Measurements from ENCODE around the gene KIAA1755. TPM values are rescaled to one million over a fixed set of nuclear protein-coding genes. Genes with fewer than 3 reads are reported as not detected.

The KIAA1755 gene
- total and polyA plus RNA-seq, 2 experiments from 2014 or later: 4.0 to 5.1 TPM

DNA sequence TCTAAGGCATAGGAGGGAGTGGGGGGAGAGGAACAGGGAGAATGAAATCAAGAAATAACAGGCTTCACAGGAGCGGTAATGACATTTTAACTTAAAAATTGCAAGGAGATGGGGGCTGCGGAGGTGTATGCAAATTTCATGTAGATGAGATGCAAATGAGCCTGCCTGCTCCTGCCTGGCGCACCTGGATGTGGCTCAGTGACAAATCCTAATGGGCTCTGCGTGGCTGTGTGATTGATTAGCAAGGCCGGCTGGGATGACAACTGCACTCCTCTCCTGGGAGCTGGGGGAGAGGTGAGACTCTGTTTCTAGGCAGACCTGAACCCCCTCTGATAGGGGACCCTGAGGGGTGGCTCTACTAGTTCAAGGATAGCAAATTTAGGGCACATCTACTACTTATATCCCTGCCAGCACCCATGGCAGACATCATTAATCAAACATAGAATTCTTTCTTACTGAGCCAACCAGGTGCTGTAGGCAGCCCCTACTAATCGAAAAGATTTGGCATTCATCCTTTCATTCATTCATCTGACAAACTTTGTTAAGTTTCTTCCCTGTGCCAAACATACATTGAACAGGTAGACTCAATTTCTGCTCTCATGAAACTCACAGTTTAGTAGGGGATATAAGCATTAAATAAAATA, 57.1 kb downstream of the KIAA1755 start:
- Histone ChIP-seq H3K9ac (no peak overlapping the region), H3K4me3 (no peak overlapping the region), H3K27ac (no peak overlapping the region), H4K20me1 (ENCODE audit: insufficient read depth) (no peaks in the 10 kb centered on the region), H3K9me3 (ENCODE audit: low read depth) (no peaks in the 10 kb centered on the region), H3K4me2 (ENCODE audit: unreplicated experiment) (no peak overlapping the region), H3K79me2 (ENCODE audit: insufficient read depth) (no peaks in the 10 kb centered on the region), H3K4me1 (ENCODE audit: insufficient read depth) (peaks cover 10% of the 10 kb centered on the region; the same call in 1 of the 2 replicates), H3F3A (ENCODE audit: insufficient read depth) (peaks cover 16% of the 10 kb centered on the region; the same call in 1 of the 2 replicates), H3K27me3 (replicated peaks; ENCODE audit: insufficient read depth) (no peaks in the 10 kb centered on the region), H2AFZ (no peak overlapping the region), H3K9me2 (ENCODE audit: insufficient read depth) (no peaks in the 10 kb centered on the region), H3K36me3 (ENCODE audit: low read depth) (no peaks in the 10 kb centered on the region)
- WGBS, 2 experiments (ENCODE audit: low coverage in 1 of 2, low lambda C conversion rate in 2 of 2, missing lambda C conversion rate in 2 of 2): 93 to 95% methylated on average over 6 of the region's 6 CpGs
- TF ChIP-seq EZH2 (IDR thresholded peaks at IDR 0.05; ENCODE audit: insufficient read depth, poor library complexity, severe bottlenecking): no peak
- no peak for TF ChIP-seq EZH2phosphoT487 (IDR thresholded peaks at IDR 0.05; ENCODE audit: insufficient read depth, low read depth)
- in situ Hi-C loops (cut with MboI): no loop called here
- DNase-seq: no peak

- TF ChIP-seq EZH2phosphoT487 (IDR thresholded peaks at IDR 0.05; ENCODE audit: insufficient read depth, low read depth) (no peak), EZH2 (IDR thresholded peaks at IDR 0.05; ENCODE audit: insufficient read depth, poor library complexity, severe bottlenecking) (no peak)
- H3K9ac ChIP-seq: no peak overlapping the region
- no peak overlapping the region for H3K4me3 ChIP-seq
- no peak overlapping the region for H3K27ac ChIP-seq
- peaks cover 16% of the 10 kb centered on the region; the same call in 1 of the 2 replicates for H3F3A ChIP-seq (ENCODE audit: insufficient read depth)
- in situ Hi-C loops (cut with MboI): no loop called here
- peaks cover 15% of the 10 kb centered on the region; the same call in 1 of the 2 replicates for H3K4me1 ChIP-seq (ENCODE audit: insufficient read depth)
- 73 to 75% methylated on average over 8 of the region's 8 CpGs for WGBS, 2 experiments (ENCODE audit: low coverage in 1 of 2, low lambda C conversion rate in 2 of 2, missing lambda C conversion rate in 2 of 2)
- no peaks in the 10 kb centered on the region for H4K20me1 ChIP-seq (ENCODE audit: insufficient read depth)
- H3K79me2 ChIP-seq (ENCODE audit: insufficient read depth): no peaks in the 10 kb centered on the region
- no peaks in the 10 kb centered on the region for H3K36me3 ChIP-seq (ENCODE audit: low read depth)
- H3K9me2 ChIP-seq (ENCODE audit: insufficient read depth): no peaks in the 10 kb centered on the region
- H3K4me2 ChIP-seq (ENCODE audit: unreplicated experiment): no peak overlapping the region
- no peak overlapping the region for H2AFZ ChIP-seq
- no peak for DNase-seq
- H3K9me3 ChIP-seq (ENCODE audit: low read depth): no peaks in the 10 kb centered on the region
- no peaks in the 10 kb centered on the region for H3K27me3 ChIP-seq (replicated peaks; ENCODE audit: insufficient read depth)
These were observed 57.6 kb downstream of the KIAA1755 start for GRCh38 chr20:38202982-38203293.

DNA sequence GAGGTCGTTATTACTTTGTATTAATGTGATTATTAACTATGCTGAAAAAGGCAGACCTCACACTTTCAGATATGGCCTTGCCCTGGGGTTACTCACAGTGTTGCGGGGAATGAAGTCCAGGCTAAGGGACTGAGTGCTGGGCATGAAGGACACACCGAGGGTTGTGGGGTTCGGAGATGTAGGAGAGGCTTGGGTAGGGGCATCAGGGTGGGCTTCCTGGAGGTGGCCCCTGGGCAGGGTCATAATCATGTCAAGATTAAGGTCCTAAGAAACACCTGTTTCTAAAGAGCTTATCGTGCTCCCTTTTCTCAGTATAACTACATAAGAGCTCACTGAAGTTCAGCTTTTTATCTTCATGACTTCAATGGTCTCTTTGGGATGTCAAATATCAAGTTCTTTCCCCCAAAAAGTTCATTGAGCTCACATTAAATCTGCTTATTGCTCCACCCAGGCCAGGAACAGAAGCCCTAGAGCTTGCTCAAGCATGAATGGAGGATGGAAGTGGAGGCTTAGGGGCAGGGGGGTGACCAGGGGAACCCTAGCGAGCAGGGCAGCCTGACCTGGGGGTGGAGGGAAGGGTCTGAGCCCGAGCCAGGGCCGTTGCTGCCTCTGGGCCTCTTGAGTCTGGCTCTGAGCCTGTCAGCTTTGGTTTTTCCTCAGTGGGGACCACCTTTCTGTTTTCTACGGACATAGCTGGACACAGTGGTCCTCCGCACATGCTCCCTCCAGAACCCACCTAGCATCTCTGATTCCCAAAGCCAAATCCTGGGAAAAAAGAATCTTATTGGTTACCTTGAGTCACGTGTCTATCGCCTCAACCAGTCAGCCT, 58.2 kb downstream of the KIAA1755 start:
- Histone ChIP-seq H3F3A (ENCODE audit: insufficient read depth) (peaks cover 16% of the 10 kb centered on the region; the same call in 1 of the 2 replicates), H3K27me3 (replicated peaks; ENCODE audit: insufficient read depth) (no peaks in the 10 kb centered on the region), H3K4me1 (ENCODE audit: insufficient read depth) (peaks cover 15% of the 10 kb centered on the region; the same call in 1 of the 2 replicates), H3K36me3 (ENCODE audit: low read depth) (no peaks in the 10 kb centered on the region), H3K4me3 (no peak overlapping the region), H3K79me2 (ENCODE audit: insufficient read depth) (no peaks in the 10 kb centered on the region), H4K20me1 (ENCODE audit: insufficient read depth) (no peaks in the 10 kb centered on the region), H3K4me2 (ENCODE audit: unreplicated experiment) (no peak overlapping the region), H2AFZ (no peak overlapping the region), H3K9ac (no peak overlapping the region), H3K9me3 (ENCODE audit: low read depth) (no peaks in the 10 kb centered on the region), H3K9me2 (ENCODE audit: insufficient read depth) (no peaks in the 10 kb centered on the region), H3K27ac (no peak overlapping the region)
- no peak for TF ChIP-seq EZH2phosphoT487 (IDR thresholded peaks at IDR 0.05; ENCODE audit: insufficient read depth, low read depth)
- TF ChIP-seq EZH2 (IDR thresholded peaks at IDR 0.05; ENCODE audit: insufficient read depth, poor library complexity, severe bottlenecking): no peak
- 86 to 90% methylated on average over 12 of the region's 12 CpGs for WGBS, 2 experiments (ENCODE audit: low coverage in 1 of 2, low lambda C conversion rate in 2 of 2, missing lambda C conversion rate in 2 of 2)
- in situ Hi-C loops (cut with MboI): no loop called here
- DNase-seq: no peak

DNA sequence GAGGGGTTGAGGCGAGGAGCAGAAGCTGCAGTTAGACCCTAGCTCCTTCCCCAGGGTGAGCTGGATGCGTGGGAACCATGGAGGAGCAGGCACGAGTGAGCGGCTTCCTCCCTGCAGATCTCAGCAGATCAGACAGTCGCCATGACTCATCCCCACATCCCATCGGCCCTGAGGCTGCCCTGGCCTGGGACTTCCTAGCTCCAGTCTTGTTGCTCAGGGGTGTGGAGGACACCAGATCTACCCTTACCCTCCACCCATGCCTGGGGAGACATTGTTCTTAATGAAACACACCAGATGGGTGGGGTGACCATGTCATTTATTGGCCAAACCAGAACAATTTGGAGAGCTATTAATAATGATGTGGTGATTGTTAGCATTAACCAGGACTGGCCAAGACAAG, 59.2 kb downstream of the KIAA1755 start:
- Histone ChIP-seq H3K4me1 (ENCODE audit: insufficient read depth) (peaks cover 16% of the 10 kb centered on the region; the same call in 1 of the 2 replicates), H3K9me3 (ENCODE audit: low read depth) (no peaks in the 10 kb centered on the region), H3K79me2 (ENCODE audit: insufficient read depth) (no peaks in the 10 kb centered on the region), H3K4me3 (no peak overlapping the region), H3K27me3 (replicated peaks; ENCODE audit: insufficient read depth) (no peaks in the 10 kb centered on the region), H3K9me2 (ENCODE audit: insufficient read depth) (no peaks in the 10 kb centered on the region), H3K9ac (0 out of 2 replicates have a peak overlapping the region, but pooled peaks have one; percentile 20), H2AFZ (peak overlapping the region; percentile 36), H3K4me2 (ENCODE audit: unreplicated experiment) (no peak overlapping the region), H3F3A (ENCODE audit: insufficient read depth) (peaks cover 16% of the 10 kb centered on the region; the same call in 1 of the 2 replicates), H3K27ac (peak overlapping the region; percentile 70), H3K36me3 (ENCODE audit: low read depth) (no peaks in the 10 kb centered on the region), H4K20me1 (ENCODE audit: insufficient read depth) (no peaks in the 10 kb centered on the region)
- TF ChIP-seq EZH2 (IDR thresholded peaks at IDR 0.05; ENCODE audit: insufficient read depth, poor library complexity, severe bottlenecking): no peak
- no peak for TF ChIP-seq EZH2phosphoT487 (IDR thresholded peaks at IDR 0.05; ENCODE audit: insufficient read depth, low read depth)
- in situ Hi-C loops (cut with MboI): no loop called here
- WGBS, 2 experiments (ENCODE audit: low coverage in 1 of 2, low lambda C conversion rate in 2 of 2, missing lambda C conversion rate in 2 of 2): 5 to 11% methylated on average over 6 of the region's 6 CpGs
- DNase-seq: peak; percentile 94
